A673 (cell line): ENCODE data around the gene ADAM10.

Source experiments
- EZH2 ChIP-seq: fragments of 200-600 bp; sonication (generic); IDR thresholded peaks from 2 replicates; pipeline ENCODE4 v1.6.1; 2017; ENCODE audit warnings: borderline replicate concordance, low read depth, mild to moderate bottlenecking, mixed read lengths, antibody characterized with exemption, low read length; ENCODE audit not compliant: poor library complexity, severe bottlenecking
- TF ChIP-seq, protein P1 (sequence below): fragments of 300-800, 200-600 bp; sonication (generic); conservative IDR thresholded peaks from 2 replicates; pipeline ENCODE4 v1.5.1; 2017; ENCODE audit warnings: low read depth, mild to moderate bottlenecking, antibody characterized with exemption, low read length, moderate library complexity, mixed read lengths

DNA sequence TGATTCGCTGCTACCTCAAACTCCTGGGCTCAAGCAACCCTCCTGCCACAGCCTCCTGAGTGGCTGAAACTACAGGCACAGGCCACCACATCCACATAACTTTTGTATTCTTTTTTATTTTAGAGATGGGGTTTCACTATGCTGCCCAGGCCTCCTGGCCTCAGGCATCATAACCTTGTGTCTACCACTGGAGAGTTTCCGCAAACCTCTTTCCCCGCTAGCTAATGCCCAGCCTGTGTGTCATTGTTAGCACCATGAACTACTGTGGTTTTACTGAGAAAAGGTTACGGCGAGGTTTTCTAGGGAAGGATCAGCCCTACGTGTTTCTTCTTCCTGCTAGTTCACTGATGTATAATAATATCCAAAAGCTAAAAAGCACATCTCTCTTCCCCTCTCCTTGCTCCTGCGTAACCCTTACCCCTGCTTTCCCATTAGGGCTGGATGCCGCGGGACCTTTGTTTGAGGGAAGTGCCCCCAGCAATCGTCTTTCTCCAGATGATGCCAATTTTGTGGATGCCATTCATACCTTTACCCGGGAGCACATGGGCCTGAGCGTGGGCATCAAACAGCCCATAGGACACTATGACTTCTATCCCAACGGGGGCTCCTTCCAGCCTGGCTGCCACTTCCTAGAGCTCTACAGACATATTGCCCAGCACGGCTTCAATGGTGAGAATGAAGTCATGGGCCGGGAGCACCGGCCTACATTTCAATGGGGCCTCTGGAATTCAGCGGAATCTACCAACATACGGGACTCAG, 204.0 kb downstream of the ADAM10 start:
- TF ChIP-seq, protein P1, sequence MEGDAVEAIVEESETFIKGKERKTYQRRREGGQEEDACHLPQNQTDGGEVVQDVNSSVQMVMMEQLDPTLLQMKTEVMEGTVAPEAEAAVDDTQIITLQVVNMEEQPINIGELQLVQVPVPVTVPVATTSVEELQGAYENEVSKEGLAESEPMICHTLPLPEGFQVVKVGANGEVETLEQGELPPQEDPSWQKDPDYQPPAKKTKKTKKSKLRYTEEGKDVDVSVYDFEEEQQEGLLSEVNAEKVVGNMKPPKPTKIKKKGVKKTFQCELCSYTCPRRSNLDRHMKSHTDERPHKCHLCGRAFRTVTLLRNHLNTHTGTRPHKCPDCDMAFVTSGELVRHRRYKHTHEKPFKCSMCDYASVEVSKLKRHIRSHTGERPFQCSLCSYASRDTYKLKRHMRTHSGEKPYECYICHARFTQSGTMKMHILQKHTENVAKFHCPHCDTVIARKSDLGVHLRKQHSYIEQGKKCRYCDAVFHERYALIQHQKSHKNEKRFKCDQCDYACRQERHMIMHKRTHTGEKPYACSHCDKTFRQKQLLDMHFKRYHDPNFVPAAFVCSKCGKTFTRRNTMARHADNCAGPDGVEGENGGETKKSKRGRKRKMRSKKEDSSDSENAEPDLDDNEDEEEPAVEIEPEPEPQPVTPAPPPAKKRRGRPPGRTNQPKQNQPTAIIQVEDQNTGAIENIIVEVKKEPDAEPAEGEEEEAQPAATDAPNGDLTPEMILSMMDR: no peak
- TF ChIP-seq EZH2: no peak
